H1 (cell line): ENCODE measurements around the gene STK11.

Experiments
- CREB1 ChIP-seq: IDR thresholded peaks from 2 replicates; pipeline ENCODE4 v1.6.1; 2012; ENCODE audit warnings: inconsistent platforms
- CTCF ChIP-seq, 3 experiments: IDR thresholded peaks; 1 replicate in 2 of 3; 2 replicates in 1 of 3; pipeline versions ENCODE4 v1.5.1 to v1.6.1; 2011; ENCODE audit warnings: low read length in 3 of 3, mild to moderate bottlenecking in 3 of 3, inconsistent platforms in 2 of 3, low read depth in 1 of 3, moderate library complexity in 1 of 3; ENCODE audit not compliant: insufficient read depth in 1 of 3; ENCODE audit errors: control extremely low read depth in 1 of 3
- EP300 ChIP-seq, 2 experiments: IDR thresholded peaks; 1 replicate in 1 of 2; 2 replicates in 1 of 2; pipeline ENCODE4 v1.6.1; 2011 to 2012; ENCODE audit warnings: low read depth in 2 of 2, low read length in 2 of 2, mild to moderate bottlenecking in 2 of 2, borderline replicate concordance in 1 of 2, inconsistent platforms in 1 of 2, moderate library complexity in 1 of 2
- HDAC6 ChIP-seq: IDR thresholded peaks from one replicate; pipeline ENCODE4 v1.7.1; 2012; ENCODE audit warnings: low read depth, mild to moderate bottlenecking, inconsistent platforms, low read length, moderate library complexity
- POLR2A ChIP-seq, 2 experiments: IDR thresholded peaks; 1 replicate in 1 of 2; 2 replicates in 1 of 2; pipeline ENCODE4 v1.6.1; 2011; ENCODE audit warnings: low read depth in 2 of 2, low read length in 2 of 2, mild to moderate bottlenecking in 2 of 2; ENCODE audit errors: control extremely low read depth in 1 of 2
- POLR2AphosphoS5 ChIP-seq: IDR thresholded peaks from 2 replicates; pipeline ENCODE4 v1.6.1; 2011; ENCODE audit warnings: low read depth, low read length
- RAD21 ChIP-seq, 2 experiments: IDR thresholded peaks in 1 of 2; conservative IDR thresholded peaks in 1 of 2; 2 replicates each; pipeline ENCODE4 v1.6.1; 2011; ENCODE audit warnings: low read depth in 2 of 2, low read length in 2 of 2, improper control_type of control experiment in 1 of 2, inconsistent platforms in 1 of 2, mild to moderate bottlenecking in 1 of 2, moderate library complexity in 1 of 2
- RFX5 ChIP-seq: IDR thresholded peaks from 2 replicates; pipeline ENCODE4 v1.6.1; 2011; ENCODE audit warnings: low read depth, low read length, improper control_type of control experiment, borderline replicate concordance
- TCF12 ChIP-seq: IDR thresholded peaks from 2 replicates; pipeline ENCODE4 v1.6.1; 2011; ENCODE audit warnings: low read depth, mild to moderate bottlenecking, low read length

- TF ChIP-seq POLR2A (IDR thresholded peaks at IDR 0.05; ENCODE audit: control extremely low read depth in 1 of 2, low read depth in 2 of 2, low read length in 2 of 2) (no peak), TCF12 (no peak), CREB1 (no peak), RFX5 (no peak), HDAC6 (no peak), CTCF (IDR thresholded peaks at IDR 0.05; ENCODE audit: control extremely low read depth in 1 of 3, insufficient read depth in 1 of 3, low read depth in 1 of 3, low read length in 3 of 3) (no peak), POLR2AphosphoS5 (no peak), RAD21 (IDR thresholded peaks at IDR 0.05 in 1 of 2, conservative IDR thresholded peaks at IDR 0.05 in 1 of 2; ENCODE audit: low read depth in 2 of 2, low read length in 2 of 2) (no peak), EP300 (IDR thresholded peaks at IDR 0.05; ENCODE audit: borderline replicate concordance in 1 of 2, low read depth in 2 of 2, low read length in 2 of 2) (no peak)
Measured at GRCh38 chr19:1249990-1250436, 44.4 kb downstream of the STK11 start.
